Suppressor macrophage (primary cell): Measurements from ENCODE around the gene CDK5RAP2.
"Not testable (repeated sequence)": the region's sequence is repeated elsewhere in the genome, so short reads cannot be mapped to it uniquely, and the experiment has no call there.

ENCODE experiments used
- DNase-seq, 4 experiments: peaks; one replicate each; pipeline ENCODE4 v3.0.0-alpha.2; 2020 to 2022

The CDK5RAP2 gene

GRCh38 chr9:120587328-120587727 is 7.4 kb upstream of the CDK5RAP2 start:
- peak in 3 of 4 experiments; percentile 6 to 8 (median 8) for DNase-seq

DNA sequence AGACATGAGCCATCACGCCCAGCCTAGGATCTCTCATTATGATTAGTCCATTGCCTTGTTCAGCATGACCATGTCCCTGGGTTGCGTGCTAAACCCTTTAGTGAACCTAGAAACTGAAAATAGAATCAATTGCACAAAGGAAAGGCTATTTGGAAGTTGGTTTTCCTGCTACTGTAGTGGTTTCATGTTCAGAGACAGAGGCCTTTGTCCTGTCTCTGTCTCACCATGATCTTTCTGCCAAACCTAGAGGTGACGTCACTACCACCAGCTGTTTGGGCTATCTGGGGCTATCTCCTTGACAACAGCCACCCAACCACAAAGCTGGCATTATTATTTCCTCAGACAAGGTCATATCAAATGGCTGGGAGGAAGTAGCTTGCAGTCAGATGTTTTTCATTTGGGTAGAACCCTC is 4.0 kb upstream of the CDK5RAP2 start:
- peak; percentile 82 to 95 (median 85) for DNase-seq

GRCh38 chr9:120579139-120580050 is 572 bp downstream of the CDK5RAP2 start:
- DNase-seq: peak in 1 of 4 experiments; percentile 8

DNA sequence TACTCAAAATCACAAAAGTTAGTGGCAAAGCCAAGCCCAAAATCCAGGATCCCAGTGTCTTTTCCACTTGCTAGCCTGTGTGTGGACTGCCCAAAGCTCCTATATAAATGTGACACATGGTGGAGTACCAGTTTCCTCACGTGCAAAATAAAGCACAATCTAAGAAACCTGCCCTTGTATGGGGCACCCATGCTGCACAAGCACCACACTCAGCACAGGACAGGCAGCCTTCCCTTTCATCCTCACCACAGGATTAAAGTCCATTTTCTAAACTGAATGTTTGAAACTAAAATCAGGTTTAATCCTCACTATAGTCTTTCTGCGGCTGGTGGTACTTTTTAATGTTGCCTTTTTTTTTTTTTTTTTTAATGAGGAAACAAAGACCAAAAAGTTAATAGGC is 5.5 kb downstream of the CDK5RAP2 start:
- DNase-seq: no peak

GRCh38 chr9:120572472-120572871 is 7.5 kb downstream of the CDK5RAP2 start:
- DNase-seq: no peak

GRCh38 chr9:120571443-120572257 is 8.3 kb downstream of the CDK5RAP2 start:
- DNase-seq: no peak

- DNase-seq: no peak
These were observed 9.7 kb downstream of the CDK5RAP2 start for GRCh38 chr9:120570296-120570695.

DNA sequence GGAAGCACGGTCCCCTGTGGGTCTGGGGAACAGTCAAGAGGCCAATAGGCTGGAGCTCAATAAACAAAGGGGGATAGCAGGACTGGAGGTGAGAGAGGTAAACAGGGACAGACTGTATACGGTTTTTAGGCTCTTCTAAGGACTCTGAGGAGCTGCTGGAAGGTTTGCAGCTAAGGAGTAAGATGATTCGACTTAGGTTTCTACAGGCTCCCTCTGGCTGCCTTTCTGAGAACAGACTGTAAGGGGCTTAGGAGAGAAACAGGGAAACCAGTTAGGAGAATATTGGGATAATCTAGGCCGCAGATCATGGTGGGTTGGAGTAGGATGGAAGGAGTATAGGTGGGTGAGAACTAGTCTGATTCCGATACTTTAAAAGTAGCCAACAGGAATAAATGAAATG is 10.4 kb downstream of the CDK5RAP2 start:
- DNase-seq: no peak

GRCh38 chr9:120568816-120569215 is 11.2 kb downstream of the CDK5RAP2 start:
- no peak for DNase-seq

- DNase-seq: no peak
These were observed 12.1 kb downstream of the CDK5RAP2 start for GRCh38 chr9:120567874-120568273.

DNA sequence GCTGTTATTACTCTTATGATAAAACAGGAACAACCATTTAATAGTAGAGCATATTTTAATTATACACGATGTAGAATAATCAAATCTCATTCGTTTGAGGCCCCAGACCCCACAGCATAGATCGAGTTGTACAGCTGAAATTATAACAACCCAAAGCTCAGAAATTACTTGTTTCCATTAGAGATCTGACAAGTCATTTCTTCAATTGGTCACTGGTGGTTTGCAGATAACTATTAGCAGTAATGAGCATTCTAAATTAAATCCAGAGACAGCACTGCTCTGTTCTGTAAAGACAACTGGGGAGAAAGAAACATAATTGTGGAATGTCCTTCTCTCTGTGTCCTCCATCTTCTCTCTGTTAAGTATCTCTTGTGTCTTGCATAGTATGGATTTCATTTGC is 12.9 kb downstream of the CDK5RAP2 start:
- DNase-seq: no peak

DNA sequence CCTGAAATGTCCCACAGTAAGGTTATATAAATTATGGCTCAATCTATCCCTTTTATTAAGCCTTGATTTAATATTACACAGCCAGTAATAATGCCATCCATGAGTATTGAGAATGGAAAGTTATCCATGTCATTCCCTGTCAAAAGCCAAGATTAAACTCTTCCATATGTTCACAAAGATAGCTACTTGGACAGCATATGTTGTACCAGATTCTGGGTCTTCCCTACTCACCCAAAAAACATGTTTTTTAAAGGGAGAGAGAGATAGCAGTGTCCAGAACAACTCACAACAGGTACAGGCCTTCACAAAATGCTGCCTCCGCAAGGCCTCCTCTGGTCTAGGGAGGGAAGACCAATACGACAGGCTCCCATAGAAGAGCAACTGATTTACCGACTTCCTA is 15.4 kb downstream of the CDK5RAP2 start:
- no peak for DNase-seq

GRCh38 chr9:120562861-120563443 is 17.0 kb downstream of the CDK5RAP2 start:
- no peak for DNase-seq

DNA sequence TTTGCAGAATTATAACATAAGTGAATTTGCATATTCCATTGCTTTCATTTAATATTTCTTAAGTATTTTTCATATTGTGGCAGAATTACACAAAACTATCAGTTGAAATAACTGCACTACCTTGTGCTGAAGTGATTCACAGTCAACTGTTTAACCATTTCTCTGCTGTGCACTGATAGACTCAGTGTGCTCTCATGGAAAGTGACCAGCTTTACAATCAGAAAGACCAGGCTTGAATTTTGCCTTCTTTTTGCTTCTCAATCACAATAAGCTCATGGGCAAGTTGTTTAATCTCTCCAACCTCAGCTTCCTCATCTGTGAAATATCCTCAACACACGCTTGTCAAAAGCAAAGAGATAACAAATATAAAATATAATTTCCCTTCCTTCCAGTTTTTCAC is 18.3 kb downstream of the CDK5RAP2 start:
- DNase-seq: no peak

GRCh38 chr9:120559546-120559945 is 20.4 kb downstream of the CDK5RAP2 start:
- no peak for DNase-seq

GRCh38 chr9:120558454-120558853 is 21.5 kb downstream of the CDK5RAP2 start:
- no peak for DNase-seq

DNA sequence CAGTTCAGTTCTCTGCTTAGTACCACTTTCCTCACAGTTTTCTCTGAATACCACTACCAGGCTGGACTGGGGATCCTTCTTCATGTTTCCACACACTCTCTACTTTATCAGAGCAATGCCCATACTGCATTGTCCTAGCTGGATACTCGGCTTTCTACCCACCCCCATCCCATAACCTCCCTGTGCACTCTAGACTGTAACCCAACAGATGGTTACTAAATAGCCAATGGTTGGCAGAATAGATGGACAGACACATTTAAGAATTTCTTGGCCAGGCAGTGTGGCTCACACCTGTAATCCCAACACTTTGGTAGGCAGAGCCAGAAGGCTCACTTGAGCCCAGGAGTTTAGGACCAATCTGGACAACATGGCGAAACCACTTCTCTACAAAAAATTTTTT is 22.8 kb downstream of the CDK5RAP2 start:
- DNase-seq: no peak

DNA sequence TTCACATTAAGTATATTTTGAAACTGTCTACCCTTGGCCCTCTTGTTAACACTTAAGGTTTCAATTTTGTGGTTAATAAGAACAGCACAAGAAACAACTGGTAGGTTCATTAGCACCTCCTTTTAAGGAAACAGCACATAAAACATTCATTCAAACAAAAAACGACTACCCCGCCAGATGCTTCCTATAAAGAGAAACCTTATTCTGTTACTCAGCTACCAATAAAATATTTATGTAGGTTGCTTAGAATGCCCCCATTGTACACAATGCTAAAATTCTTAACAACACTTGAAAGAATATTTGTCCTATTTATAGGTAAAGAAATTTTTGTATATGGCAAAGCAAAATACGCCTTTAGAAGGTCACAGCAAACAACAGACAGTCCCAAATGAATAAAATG is 23.2 kb downstream of the CDK5RAP2 start:
- no peak for DNase-seq

DNA sequence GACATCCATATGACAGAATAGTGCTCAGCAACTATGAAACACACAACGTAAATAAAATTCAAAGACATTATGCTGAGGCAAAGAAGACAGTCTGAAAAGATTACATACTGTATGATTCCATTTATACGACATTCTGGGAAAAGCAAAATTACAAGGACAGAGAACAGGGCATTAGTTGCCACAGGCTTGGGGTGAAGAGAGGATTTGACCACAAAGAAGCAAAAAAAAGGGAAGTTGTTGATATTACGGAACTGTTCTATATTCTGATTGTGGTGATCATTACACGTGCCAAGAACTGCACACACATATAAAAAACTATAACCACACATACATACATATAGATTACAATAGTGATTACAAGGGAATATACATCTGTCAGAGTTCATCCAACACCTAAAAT is 24.1 kb downstream of the CDK5RAP2 start:
- peak; percentile 45 to 85 (median 66) for DNase-seq

DNA sequence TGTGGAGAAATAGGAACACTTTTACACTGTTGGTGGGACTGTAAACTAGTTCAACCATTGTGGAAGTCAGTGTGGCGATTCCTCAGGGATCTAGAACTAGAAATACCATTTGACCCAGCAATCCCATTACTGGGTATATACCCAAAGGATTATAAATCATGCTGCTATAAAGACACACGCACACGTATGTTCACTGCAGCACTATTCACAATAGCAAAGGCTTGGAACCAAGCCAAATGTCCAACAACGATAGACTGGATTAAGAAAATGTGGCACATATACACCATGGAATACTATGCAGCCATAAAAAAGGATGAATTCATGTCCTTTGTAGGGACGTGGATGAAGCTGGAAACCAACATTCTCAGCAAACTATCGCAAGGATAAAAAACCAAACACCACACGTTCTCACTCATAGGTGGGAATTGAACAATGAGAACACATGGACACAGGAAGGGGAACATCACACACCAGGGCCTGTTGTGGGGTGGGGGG is 27.7 kb downstream of the CDK5RAP2 start:
- not testable (repeated sequence) for DNase-seq

GRCh38 chr9:120545701-120546550 is 34.0 kb downstream of the CDK5RAP2 start:
- DNase-seq: no peak

- DNase-seq: no peak
These were observed 35.5 kb downstream of the CDK5RAP2 start for GRCh38 chr9:120544441-120544840.
